C4-2B (cell line): ENCODE results near the gene SMURF1.

Experiments used
- H3K27ac ChIP-seq: fragments of 450-650 bp; 2 replicates; pipeline ENCODE4 v1.5.1; 2017
- ZFX ChIP-seq: fragments of 450-650 bp; IDR thresholded peaks from 2 replicates; pipeline ENCODE4 v1.6.1; 2017
- TF ChIP-seq, protein P1 (sequence below): fragments of 450-650 bp; conservative IDR thresholded peaks from 2 replicates; pipeline ENCODE4 v1.5.1; 2017; ENCODE audit warnings: mild to moderate bottlenecking

Gene SMURF1

DNA sequence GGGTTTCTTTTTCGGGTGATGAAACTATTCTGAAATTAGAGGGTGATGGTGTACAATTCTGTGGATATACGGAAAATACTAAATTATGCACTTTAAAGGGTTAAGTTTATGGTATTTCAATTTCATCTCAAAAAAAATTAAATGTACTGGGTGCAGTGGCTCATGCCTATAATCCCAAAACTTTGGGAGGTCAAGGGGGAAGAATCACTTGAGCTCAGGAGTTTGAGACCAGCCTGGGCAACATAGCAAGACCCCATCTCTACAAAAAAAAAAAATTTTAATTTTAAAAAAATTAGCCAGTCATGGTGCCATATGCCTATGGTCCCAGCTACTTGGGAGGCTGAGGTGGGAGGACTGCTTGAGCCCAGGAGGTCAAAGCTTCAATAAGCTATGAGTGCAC lies 57.0 kb downstream of the SMURF1 start:
- TF ChIP-seq, protein P1, sequence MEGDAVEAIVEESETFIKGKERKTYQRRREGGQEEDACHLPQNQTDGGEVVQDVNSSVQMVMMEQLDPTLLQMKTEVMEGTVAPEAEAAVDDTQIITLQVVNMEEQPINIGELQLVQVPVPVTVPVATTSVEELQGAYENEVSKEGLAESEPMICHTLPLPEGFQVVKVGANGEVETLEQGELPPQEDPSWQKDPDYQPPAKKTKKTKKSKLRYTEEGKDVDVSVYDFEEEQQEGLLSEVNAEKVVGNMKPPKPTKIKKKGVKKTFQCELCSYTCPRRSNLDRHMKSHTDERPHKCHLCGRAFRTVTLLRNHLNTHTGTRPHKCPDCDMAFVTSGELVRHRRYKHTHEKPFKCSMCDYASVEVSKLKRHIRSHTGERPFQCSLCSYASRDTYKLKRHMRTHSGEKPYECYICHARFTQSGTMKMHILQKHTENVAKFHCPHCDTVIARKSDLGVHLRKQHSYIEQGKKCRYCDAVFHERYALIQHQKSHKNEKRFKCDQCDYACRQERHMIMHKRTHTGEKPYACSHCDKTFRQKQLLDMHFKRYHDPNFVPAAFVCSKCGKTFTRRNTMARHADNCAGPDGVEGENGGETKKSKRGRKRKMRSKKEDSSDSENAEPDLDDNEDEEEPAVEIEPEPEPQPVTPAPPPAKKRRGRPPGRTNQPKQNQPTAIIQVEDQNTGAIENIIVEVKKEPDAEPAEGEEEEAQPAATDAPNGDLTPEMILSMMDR: no peak
- H3K27ac ChIP-seq: no peak overlapping the region

DNA sequence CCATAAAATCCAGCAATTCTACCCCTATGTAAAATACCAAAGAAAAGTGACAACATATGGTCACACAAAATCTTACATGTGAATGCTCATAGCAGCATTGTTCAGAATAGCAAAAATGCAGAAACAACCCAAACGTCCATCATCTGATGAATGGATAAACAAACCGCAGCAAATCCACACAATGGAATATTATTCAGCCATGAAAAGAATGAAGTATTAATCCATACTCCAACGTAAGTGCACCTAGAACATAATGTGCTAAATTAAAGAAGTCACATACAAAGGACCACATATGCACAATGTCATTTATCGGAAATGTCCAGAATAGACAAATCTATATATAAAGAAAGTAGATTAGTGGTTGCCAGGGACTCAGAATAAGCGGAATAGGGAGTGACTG lies 57.4 kb downstream of the SMURF1 start:
- no peak for TF ChIP-seq ZFX
- TF ChIP-seq, protein P1: no peak
- H3K27ac ChIP-seq: no peak overlapping the region

DNA sequence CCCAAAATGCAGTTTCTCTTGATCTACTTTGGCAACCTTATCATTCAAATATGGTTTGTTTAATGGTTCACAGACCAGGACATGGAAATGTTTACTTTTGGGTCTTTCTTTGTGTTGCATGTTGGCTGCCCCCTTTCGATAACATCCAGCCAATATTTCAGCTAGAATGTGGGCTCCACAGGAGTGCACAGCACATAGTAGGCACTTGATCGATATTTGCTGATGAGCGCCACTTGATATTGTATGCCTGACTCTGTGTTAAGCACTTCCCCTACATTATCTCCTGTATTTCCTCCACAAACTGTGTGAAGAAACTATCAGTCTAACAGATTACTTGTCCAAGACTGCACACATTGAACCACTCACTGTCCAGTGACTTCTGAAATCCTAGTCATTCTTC lies 60.2 kb downstream of the SMURF1 start:
- no peak overlapping the region for H3K27ac ChIP-seq

DNA sequence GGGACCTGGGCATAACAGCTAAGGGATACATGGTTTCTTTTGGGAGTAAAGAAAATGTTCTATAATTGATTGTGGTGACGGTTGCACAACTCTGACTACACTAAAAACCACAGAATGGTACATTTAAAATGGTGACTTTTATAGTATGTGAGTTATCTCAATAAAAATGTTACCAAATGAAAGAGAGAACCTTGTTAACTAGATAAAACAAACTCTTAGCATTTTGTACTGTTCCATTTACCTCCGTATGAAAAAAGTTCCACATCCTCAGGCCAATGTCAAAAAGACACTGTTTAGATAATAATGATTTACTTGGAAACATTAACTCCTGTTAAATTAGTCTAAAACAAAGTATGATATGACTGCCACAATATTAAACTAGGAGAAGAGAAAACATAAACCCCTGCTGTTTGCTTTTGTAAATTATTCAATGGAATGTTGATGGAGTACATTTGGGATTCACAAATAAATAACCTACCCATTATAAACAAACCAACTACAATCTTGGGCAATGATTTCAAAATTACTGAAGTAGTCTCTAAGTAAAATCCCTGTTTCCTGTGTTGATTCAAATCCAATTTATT lies 60.7 kb downstream of the SMURF1 start:
- TF ChIP-seq, protein P1: no peak
- no peak overlapping the region for H3K27ac ChIP-seq

More for the DNA sequence above, 60.2 kb downstream of the SMURF1 start:
- TF ChIP-seq ZFX: no peak
- TF ChIP-seq, protein P1: no peak

DNA sequence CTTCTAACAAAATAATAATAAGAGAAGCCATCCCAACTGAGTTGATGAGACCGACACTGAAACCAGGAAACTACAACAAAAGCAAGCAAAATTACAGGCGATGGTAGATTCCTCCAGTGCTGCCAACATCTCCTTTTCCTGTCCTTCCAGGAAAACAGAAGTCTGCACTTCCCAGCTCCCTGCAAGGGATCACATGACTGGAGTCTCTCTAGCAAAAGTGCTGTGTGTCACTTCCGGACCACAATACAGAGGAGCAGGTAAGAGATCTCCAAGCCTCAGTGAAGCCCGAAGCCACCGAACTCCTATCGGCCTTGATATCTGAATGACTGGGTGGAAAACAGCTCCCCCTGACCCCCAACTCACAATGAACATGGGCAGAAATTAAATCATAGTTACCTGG lies 63.2 kb downstream of the SMURF1 start:
- no peak overlapping the region for H3K27ac ChIP-seq
- TF ChIP-seq, protein P1: no peak
- no peak for TF ChIP-seq ZFX

DNA sequence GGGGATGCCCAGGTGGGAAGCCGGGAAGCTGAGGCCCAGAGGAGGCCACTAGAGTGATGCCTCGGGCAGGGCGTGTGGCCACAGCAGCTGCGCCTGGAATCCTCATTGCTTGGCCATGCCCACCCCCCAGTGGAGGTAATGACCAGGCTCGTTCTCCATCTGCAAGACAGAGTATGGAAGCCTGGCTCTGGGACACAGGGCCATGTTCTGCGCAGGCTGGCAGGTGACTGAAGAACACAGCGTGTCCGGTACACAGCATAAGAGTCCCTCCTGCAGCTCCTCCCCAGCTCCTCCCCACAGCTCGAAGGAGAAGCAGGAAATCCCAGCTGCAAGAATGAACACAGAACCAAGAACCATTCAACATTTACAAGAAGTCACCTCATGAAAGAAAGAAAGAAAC lies 64.8 kb downstream of the SMURF1 start:
- H3K27ac ChIP-seq: no peak overlapping the region
- TF ChIP-seq, protein P1: no peak
- TF ChIP-seq ZFX: no peak

DNA sequence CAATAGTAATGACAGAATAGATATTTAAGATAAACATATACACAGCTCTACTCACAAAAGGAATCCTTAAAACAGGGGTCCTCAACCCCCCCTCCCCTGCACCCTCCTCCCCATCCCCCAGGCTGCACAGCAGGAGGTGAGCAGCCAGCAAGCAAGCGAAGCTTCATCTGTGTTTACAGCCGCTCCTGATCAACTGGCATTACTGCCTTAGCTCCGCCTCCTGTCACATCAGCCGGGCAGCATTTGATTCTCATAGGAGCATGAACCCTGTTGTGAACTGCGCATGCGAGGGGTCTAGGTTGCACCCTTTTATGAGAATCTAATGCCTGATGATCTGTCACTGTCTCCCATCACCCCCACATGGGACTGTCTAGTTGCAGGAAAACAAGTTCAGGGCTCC lies 65.5 kb downstream of the SMURF1 start:
- no peak overlapping the region for H3K27ac ChIP-seq
- TF ChIP-seq, protein P1: no peak
- TF ChIP-seq ZFX: no peak
